HG03097 (cell line): ENCODE measurements around the gene C2orf76.
"Not testable (repeated sequence)": the region's sequence is repeated elsewhere in the genome, so short reads cannot be mapped to it uniquely, and the experiment has no call there.

Source experiments
- ATAC-seq: cut with Tn5 transposase; IDR thresholded peaks from one replicate; pipeline ENCODE4 v1.9.1; 2021; ENCODE audit not compliant: unreplicated experiment, low FRiP score

The C2orf76 gene

GRCh38 chr2:119377993-119378345 is 11.3 kb upstream of the C2orf76 start:
- ATAC-seq = no peak

GRCh38 chr2:119377294-119377992 is 10.8 kb upstream of the C2orf76 start:
- ATAC-seq = no peak

GRCh38 chr2:119376810-119377209 is 10.2 kb upstream of the C2orf76 start:
- no peak for ATAC-seq

- ATAC-seq = not testable (repeated sequence)
Observed at GRCh38 chr2:119376406-119376805, 9.8 kb upstream of the C2orf76 start.

GRCh38 chr2:119373907-119374745 is 7.5 kb upstream of the C2orf76 start:
- ATAC-seq = not testable (repeated sequence)

- no peak for ATAC-seq
Observed at GRCh38 chr2:119372778-119373568, 6.3 kb upstream of the C2orf76 start.

- no peak for ATAC-seq
Observed at GRCh38 chr2:119371111-119371510, 4.5 kb upstream of the C2orf76 start.

- no peak for ATAC-seq
Observed at GRCh38 chr2:119369845-119370244, 3.2 kb upstream of the C2orf76 start.

GRCh38 chr2:119367472-119368099 is 952 bp upstream of the C2orf76 start:
- ATAC-seq = peak; percentile 17

GRCh38 chr2:119366161-119366648 is 429 bp downstream of the C2orf76 start:
- ATAC-seq = no peak

GRCh38 chr2:119365436-119365835 is 1.2 kb downstream of the C2orf76 start:
- no peak for ATAC-seq

- no peak for ATAC-seq
Observed at GRCh38 chr2:119364798-119365197, 1.8 kb downstream of the C2orf76 start.

- ATAC-seq = no peak
Observed at GRCh38 chr2:119360423-119360966, 6.1 kb downstream of the C2orf76 start.

- ATAC-seq = no peak
Observed at GRCh38 chr2:119359774-119360173, 6.9 kb downstream of the C2orf76 start.

GRCh38 chr2:119354860-119355259 is 11.8 kb downstream of the C2orf76 start:
- no peak for ATAC-seq

GRCh38 chr2:119352357-119352756 is 14.3 kb downstream of the C2orf76 start:
- peak; percentile 93 for ATAC-seq

GRCh38 chr2:119350311-119350998 is 16.2 kb downstream of the C2orf76 start:
- no peak for ATAC-seq

- ATAC-seq = no peak
Observed at GRCh38 chr2:119349289-119349688, 17.3 kb downstream of the C2orf76 start.

- no peak for ATAC-seq
Observed at GRCh38 chr2:119341684-119342083, 24.9 kb downstream of the C2orf76 start.

- no peak for ATAC-seq
Observed at GRCh38 chr2:119339562-119339923, 27.1 kb downstream of the C2orf76 start.
